ELF-1 (cell line): ENCODE measurements around the gene FAM163A.
A peak's percentile ranks its signal among the peaks of the same experiment; 100 is the strongest.

Experiments used
- DNase-seq: peaks from one replicate; pipeline ENCODE4 v3.0.0-alpha.2; 2016; ENCODE audit warnings: low read depth, low spot score

The FAM163A gene

GRCh38 chr1:179742717-179743678, at the start of gene FAM163A:
Gene FAM163A (plus strand): TSS chr1:179743291. CDS start chr1:179813098, 69,807 bp downstream.
- peak; percentile 48 for DNase-seq

GRCh38 chr1:179694530-179694929, 48.6 kb upstream of the FAM163A start:
- DNase-seq: peak; percentile 34

GRCh38 chr1:179702946-179703539, 40.0 kb upstream of the FAM163A start:
- no peak for DNase-seq

- DNase-seq: peak; percentile 36
Measured at GRCh38 chr1:179706339-179706941, 36.7 kb upstream of the FAM163A start.

- no peak for DNase-seq
Measured at GRCh38 chr1:179707406-179707805, 35.7 kb upstream of the FAM163A start.

- DNase-seq: peak; percentile 5
Measured at GRCh38 chr1:179708434-179709195, 34.5 kb upstream of the FAM163A start.

GRCh38 chr1:179709841-179710329, 33.2 kb upstream of the FAM163A start:
- no peak for DNase-seq

GRCh38 chr1:179714159-179714558, 28.9 kb upstream of the FAM163A start:
- no peak for DNase-seq

- no peak for DNase-seq
Measured at GRCh38 chr1:179714623-179715022, 28.5 kb upstream of the FAM163A start.

- no peak for DNase-seq
Measured at GRCh38 chr1:179719272-179719671, 23.8 kb upstream of the FAM163A start.

- DNase-seq: no peak
Measured at GRCh38 chr1:179728271-179728670, 14.8 kb upstream of the FAM163A start.

GRCh38 chr1:179729881-179730280, 13.2 kb upstream of the FAM163A start:
- DNase-seq: no peak

GRCh38 chr1:179731643-179732042, 11.4 kb upstream of the FAM163A start:
- no peak for DNase-seq

- DNase-seq: no peak
Measured at GRCh38 chr1:179742291-179742690, 800 bp upstream of the FAM163A start.

- peak; percentile 23 for DNase-seq
Measured at GRCh38 chr1:179743679-179744400, 749 bp downstream of the FAM163A start.

GRCh38 chr1:179744401-179745130, 1.5 kb downstream of the FAM163A start:
- DNase-seq: peak; percentile 9

GRCh38 chr1:179745131-179745611, 2.1 kb downstream of the FAM163A start:
- peak; percentile 11 for DNase-seq

GRCh38 chr1:179745743-179746142, 2.7 kb downstream of the FAM163A start:
- DNase-seq: no peak

- DNase-seq: no peak
Measured at GRCh38 chr1:179747611-179748010, 4.5 kb downstream of the FAM163A start.

GRCh38 chr1:179748772-179749171, 5.7 kb downstream of the FAM163A start:
- no peak for DNase-seq
